ENCODE measurements around the gene SLC17A9.
"Not testable (repeated sequence)": the region's sequence is repeated elsewhere in the genome, so short reads cannot be mapped to it uniquely, and the experiment has no call there.

Gene SLC17A9

GRCh38 chr20:62959998-62960436, 7.5 kb downstream of the SLC17A9 start:
- no peak for DNase-seq
- TF ChIP-seq GATA1 (IDR thresholded peaks at IDR 0.05; ENCODE audit: low read depth, low read length) = no peak
- TF ChIP-seq POLR2A (IDR thresholded peaks at IDR 0.05; ENCODE audit: low read length) = no peak

- DNase-seq = not testable (repeated sequence)
Observed at GRCh38 chr20:62960446-62961309, 8.2 kb downstream of the SLC17A9 start.

- no peak for DNase-seq
- TF ChIP-seq GATA1 (IDR thresholded peaks at IDR 0.05; ENCODE audit: low read depth, low read length) = no peak
- no peak for TF ChIP-seq POLR2A (IDR thresholded peaks at IDR 0.05; ENCODE audit: low read length)
Observed at GRCh38 chr20:62961310-62961783, 8.8 kb downstream of the SLC17A9 start.

- DNase-seq = no peak
- no peak for TF ChIP-seq POLR2A (IDR thresholded peaks at IDR 0.05; ENCODE audit: low read length)
- TF ChIP-seq GATA1 (IDR thresholded peaks at IDR 0.05; ENCODE audit: low read depth, low read length) = no peak
Observed at GRCh38 chr20:62961799-62962198, 9.3 kb downstream of the SLC17A9 start.

GRCh38 chr20:62962221-62962879, 9.8 kb downstream of the SLC17A9 start:
- DNase-seq = no peak
- TF ChIP-seq GATA1 (IDR thresholded peaks at IDR 0.05; ENCODE audit: low read depth, low read length) = no peak

- DNase-seq = no peak
- no peak for TF ChIP-seq POLR2A (IDR thresholded peaks at IDR 0.05; ENCODE audit: low read length)
Observed at GRCh38 chr20:62962891-62963613, 10.5 kb downstream of the SLC17A9 start.

- DNase-seq = no peak
- TF ChIP-seq GATA1 (IDR thresholded peaks at IDR 0.05; ENCODE audit: low read depth, low read length) = no peak
- no peak for TF ChIP-seq POLR2A (IDR thresholded peaks at IDR 0.05; ENCODE audit: low read length)
Observed at GRCh38 chr20:62963614-62964397, 11.3 kb downstream of the SLC17A9 start.

- DNase-seq = no peak
- TF ChIP-seq GATA1 (IDR thresholded peaks at IDR 0.05; ENCODE audit: low read depth, low read length) (no peak), POLR2A (IDR thresholded peaks at IDR 0.05; ENCODE audit: low read length) (no peak)
Observed at GRCh38 chr20:62964700-62965099, 12.2 kb downstream of the SLC17A9 start.

- no peak for DNase-seq
- no peak for TF ChIP-seq GATA1 (IDR thresholded peaks at IDR 0.05; ENCODE audit: low read depth, low read length)
- TF ChIP-seq POLR2A (IDR thresholded peaks at IDR 0.05; ENCODE audit: low read length) = no peak
Observed at GRCh38 chr20:62965363-62965771, 12.9 kb downstream of the SLC17A9 start.

GRCh38 chr20:62966212-62967148, 14.0 kb downstream of the SLC17A9 start:
- TF ChIP-seq POLR2A (IDR thresholded peaks at IDR 0.05; ENCODE audit: low read length) = no peak
- TF ChIP-seq GATA1 (IDR thresholded peaks at IDR 0.05; ENCODE audit: low read depth, low read length) = no peak
- no peak for DNase-seq

- no peak for DNase-seq
- TF ChIP-seq POLR2A (IDR thresholded peaks at IDR 0.05; ENCODE audit: low read length) = no peak
- TF ChIP-seq GATA1 (IDR thresholded peaks at IDR 0.05; ENCODE audit: low read depth, low read length) = no peak
Observed at GRCh38 chr20:62967149-62967501, 14.6 kb downstream of the SLC17A9 start.

GRCh38 chr20:62967628-62968351, 15.3 kb downstream of the SLC17A9 start:
- no peak for DNase-seq
- TF ChIP-seq GATA1 (IDR thresholded peaks at IDR 0.05; ENCODE audit: low read depth, low read length) (no peak), POLR2A (IDR thresholded peaks at IDR 0.05; ENCODE audit: low read length) (no peak)
